Measurements from ENCODE around the gene RSL1D1. TPM values are rescaled to one million over a fixed set of nuclear protein-coding genes. Genes with fewer than 3 reads are reported as not detected.

Gene RSL1D1
- total RNA-seq, 1 donor from 2014 or later = 86.9 TPM

GRCh38 chr16:11800382-11800718 lies 51.0 kb downstream of the RSL1D1 start:
- Mint-ChIP-seq H3K9me3 (ENCODE audit: unreplicated experiment) (no peaks in the 10 kb centered on the region), H3K4me1 (ENCODE audit: unreplicated experiment) (peaks cover 36% of the 10 kb centered on the region), H3K27ac (ENCODE audit: unreplicated experiment) (peak overlapping the region; percentile 73), H3K4me3 (ENCODE audit: unreplicated experiment) (no peak overlapping the region), H3K36me3 (ENCODE audit: low read depth, unreplicated experiment) (no peaks in the 10 kb centered on the region), H3K27me3 (ENCODE audit: unreplicated experiment) (peaks cover 15% of the 10 kb centered on the region)
- TF ChIP-seq, protein P1, sequence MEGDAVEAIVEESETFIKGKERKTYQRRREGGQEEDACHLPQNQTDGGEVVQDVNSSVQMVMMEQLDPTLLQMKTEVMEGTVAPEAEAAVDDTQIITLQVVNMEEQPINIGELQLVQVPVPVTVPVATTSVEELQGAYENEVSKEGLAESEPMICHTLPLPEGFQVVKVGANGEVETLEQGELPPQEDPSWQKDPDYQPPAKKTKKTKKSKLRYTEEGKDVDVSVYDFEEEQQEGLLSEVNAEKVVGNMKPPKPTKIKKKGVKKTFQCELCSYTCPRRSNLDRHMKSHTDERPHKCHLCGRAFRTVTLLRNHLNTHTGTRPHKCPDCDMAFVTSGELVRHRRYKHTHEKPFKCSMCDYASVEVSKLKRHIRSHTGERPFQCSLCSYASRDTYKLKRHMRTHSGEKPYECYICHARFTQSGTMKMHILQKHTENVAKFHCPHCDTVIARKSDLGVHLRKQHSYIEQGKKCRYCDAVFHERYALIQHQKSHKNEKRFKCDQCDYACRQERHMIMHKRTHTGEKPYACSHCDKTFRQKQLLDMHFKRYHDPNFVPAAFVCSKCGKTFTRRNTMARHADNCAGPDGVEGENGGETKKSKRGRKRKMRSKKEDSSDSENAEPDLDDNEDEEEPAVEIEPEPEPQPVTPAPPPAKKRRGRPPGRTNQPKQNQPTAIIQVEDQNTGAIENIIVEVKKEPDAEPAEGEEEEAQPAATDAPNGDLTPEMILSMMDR (IDR thresholded peaks at IDR 0.05; ENCODE audit: unreplicated experiment) = no peak
- DNase-seq (ENCODE audit: low spot score) = no peak

DNA sequence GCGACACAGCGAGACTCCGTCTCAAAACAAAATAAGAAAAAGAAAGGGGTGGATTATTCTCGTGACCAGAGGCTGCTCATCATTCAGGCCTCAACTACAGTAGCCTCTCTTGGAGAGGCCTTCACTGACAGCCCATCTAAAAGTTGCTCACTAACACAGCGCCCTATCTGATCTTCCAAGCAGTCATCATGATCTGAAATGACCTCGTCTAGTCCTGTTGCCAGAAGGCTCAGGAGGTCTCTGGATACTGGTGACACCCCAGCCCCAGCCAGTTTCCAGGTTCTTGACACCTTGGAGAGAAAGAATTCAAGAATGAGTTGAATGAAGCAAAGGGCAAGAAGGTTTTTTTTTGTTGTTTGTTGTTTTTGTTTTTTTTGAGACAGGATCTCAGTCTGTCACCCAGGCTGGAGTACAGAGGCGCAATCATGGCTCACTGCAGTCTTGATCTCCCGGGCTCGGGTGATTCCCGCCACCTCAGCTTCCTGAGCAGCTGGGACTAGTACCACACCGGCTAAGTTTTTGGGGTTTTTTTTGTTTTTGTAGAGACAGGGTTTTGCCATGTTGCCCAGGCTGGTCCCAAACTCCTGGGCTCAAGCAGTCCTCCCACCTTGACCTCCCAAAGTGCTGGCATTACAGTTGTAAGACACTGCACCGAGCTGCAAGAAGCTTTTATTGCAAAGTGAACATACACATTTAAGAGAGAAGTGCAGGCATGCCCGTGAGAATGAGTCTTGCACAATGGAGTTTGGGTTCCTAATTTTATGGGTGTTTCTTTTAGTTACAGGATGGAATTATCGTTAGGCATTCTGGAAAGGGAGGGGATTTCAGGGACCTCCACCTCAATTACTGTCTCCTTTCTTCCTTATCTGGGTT lies 51.6 kb downstream of the RSL1D1 start:
- peaks cover 17% of the 10 kb centered on the region for H3K27me3 Mint-ChIP-seq (ENCODE audit: unreplicated experiment)
- peak overlapping the region; percentile 73 for H3K27ac Mint-ChIP-seq (ENCODE audit: unreplicated experiment)
- peak overlapping the region; percentile 19 for H3K4me3 Mint-ChIP-seq (ENCODE audit: unreplicated experiment)
- TF ChIP-seq, protein P1 (IDR thresholded peaks at IDR 0.05; ENCODE audit: unreplicated experiment) = no peak
- no peak for DNase-seq (ENCODE audit: low spot score)
- H3K4me1 Mint-ChIP-seq (ENCODE audit: unreplicated experiment) = peaks cover 42% of the 10 kb centered on the region
- no peaks in the 10 kb centered on the region for H3K9me3 Mint-ChIP-seq (ENCODE audit: unreplicated experiment)
- peaks cover 4% of the 10 kb centered on the region for H3K36me3 Mint-ChIP-seq (ENCODE audit: low read depth, unreplicated experiment)

GRCh38 chr16:11799017-11799381 lies 52.3 kb downstream of the RSL1D1 start:
- no peaks in the 10 kb centered on the region for H3K9me3 Mint-ChIP-seq (ENCODE audit: unreplicated experiment)
- TF ChIP-seq, protein P1 (IDR thresholded peaks at IDR 0.05; ENCODE audit: unreplicated experiment) = no peak
- H3K4me1 Mint-ChIP-seq (ENCODE audit: unreplicated experiment) = peaks cover 49% of the 10 kb centered on the region

DNA sequence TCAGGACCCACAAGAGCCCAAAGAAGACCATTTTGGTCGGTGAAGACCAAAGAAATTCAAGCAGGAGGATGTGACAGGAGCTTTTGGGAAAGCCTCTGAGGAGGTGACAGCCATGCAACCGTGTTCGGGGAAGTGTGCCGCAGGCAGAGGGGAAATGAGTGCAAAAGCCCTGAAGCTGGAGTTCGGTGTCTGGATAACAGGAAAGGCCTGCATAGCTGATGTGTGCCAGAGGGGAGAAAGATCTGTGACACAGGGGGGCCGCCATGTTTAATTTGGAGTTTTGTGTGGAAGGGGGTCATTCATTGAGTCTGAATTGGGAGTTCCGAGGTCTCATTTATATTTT lies 53.4 kb downstream of the RSL1D1 start:
- peaks cover 57% of the 10 kb centered on the region for H3K4me1 Mint-ChIP-seq (ENCODE audit: unreplicated experiment)
- H3K9me3 Mint-ChIP-seq (ENCODE audit: unreplicated experiment) = no peaks in the 10 kb centered on the region
- peak overlapping the region; percentile 95 for H3K4me3 Mint-ChIP-seq (ENCODE audit: unreplicated experiment)
- peak; percentile 27 for DNase-seq (ENCODE audit: low spot score)
- H3K27me3 Mint-ChIP-seq (ENCODE audit: unreplicated experiment) = peaks cover 17% of the 10 kb centered on the region
- TF ChIP-seq, protein P1 (IDR thresholded peaks at IDR 0.05; ENCODE audit: unreplicated experiment) = no peak
- peaks cover 13% of the 10 kb centered on the region for H3K36me3 Mint-ChIP-seq (ENCODE audit: low read depth, unreplicated experiment)
- H3K27ac Mint-ChIP-seq (ENCODE audit: unreplicated experiment) = peak overlapping the region; percentile 95

More at GRCh38 chr16:11799017-11799381, 52.3 kb downstream of the RSL1D1 start:
- Mint-ChIP-seq H3K27ac (ENCODE audit: unreplicated experiment) (no peak overlapping the region), H3K4me3 (ENCODE audit: unreplicated experiment) (peak overlapping the region; percentile 95), H3K36me3 (ENCODE audit: low read depth, unreplicated experiment) (peaks cover 11% of the 10 kb centered on the region), H3K27me3 (ENCODE audit: unreplicated experiment) (peaks cover 17% of the 10 kb centered on the region)
- DNase-seq (ENCODE audit: low spot score) = no peak
